Stimulated activated CD4-positive, alpha-beta T cell treated with anti-CD3 and anti-CD28 coated beads, Interleukin-12 subunit alpha, Interleukin-12 subunit beta, amount 100 ng/mL, for 24 hours (primary cell): ENCODE measurements around the gene PNLIPRP2.

Experiments
- DNase-seq, 2 experiments: peaks; one replicate each; pipeline ENCODE4 v3.0.0-alpha.2; 2020; ENCODE audit warnings: low read depth in 2 of 2

The PNLIPRP2 gene

GRCh38 chr10:116612107-116612769 lies 8.5 kb upstream of the PNLIPRP2 start:
- no peak for DNase-seq

DNA sequence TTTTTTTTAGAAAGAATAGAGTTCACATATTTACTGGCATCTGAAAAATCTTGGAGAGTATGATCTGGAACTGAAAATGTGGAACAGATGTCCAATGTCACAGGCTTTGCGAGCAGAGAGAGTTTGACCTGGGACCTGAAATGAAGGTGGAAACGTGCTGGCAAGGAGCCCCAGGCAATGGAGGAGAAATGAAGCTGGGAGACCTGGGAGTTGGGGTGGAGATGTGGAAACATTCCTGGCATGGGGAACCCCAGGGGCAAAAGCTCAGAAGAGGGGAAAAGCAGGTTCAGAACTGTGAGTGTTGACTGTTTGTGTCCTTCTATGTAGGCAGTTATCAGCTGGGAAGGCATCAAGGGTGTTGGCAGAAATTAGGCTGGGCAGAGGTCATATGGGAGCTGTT lies 7.3 kb upstream of the PNLIPRP2 start:
- no peak for DNase-seq

DNA sequence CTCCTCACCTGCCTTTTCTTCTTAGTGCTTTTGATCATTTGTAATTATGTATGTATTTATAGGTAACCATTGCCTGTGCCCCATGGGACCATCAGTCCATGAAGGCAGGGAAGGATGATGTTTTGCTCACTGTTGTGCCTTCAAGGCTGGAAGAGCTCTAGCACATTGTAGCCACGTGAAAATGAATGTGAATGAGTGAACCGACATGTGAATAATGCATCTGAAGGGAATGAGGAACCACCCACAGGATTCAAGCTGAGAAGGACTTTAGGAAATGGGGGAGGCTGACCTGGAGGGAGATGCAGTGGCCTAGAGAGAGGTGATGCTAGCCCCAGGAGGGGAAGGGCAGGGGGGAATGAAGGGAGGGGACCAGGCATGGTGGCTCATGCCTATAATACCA lies 6.0 kb upstream of the PNLIPRP2 start:
- DNase-seq = no peak

- DNase-seq = no peak
These were observed 5.5 kb upstream of the PNLIPRP2 start for GRCh38 chr10:116615199-116615776.

- DNase-seq = no peak
These were observed 723 bp downstream of the PNLIPRP2 start for GRCh38 chr10:116621476-116621875.

GRCh38 chr10:116621934-116622655 lies 1.3 kb downstream of the PNLIPRP2 start:
- DNase-seq = no peak

DNA sequence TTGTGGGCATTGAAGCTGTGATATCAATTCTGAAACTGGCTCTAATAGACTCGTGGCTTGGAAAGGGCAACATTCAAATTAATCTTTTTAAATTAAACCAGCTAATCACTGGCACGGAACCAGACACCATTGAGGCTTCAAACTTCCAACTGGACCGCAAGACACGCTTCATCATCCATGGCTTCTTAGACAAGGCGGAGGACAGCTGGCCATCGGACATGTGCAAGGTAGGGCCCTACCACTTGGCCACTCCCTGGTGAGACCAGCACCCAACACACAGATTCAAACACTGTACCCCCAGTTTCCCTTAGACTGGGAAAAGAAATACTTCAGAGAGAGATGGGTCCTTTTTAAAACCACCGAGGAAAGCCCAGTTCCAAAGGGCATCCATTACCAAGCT lies 5.1 kb downstream of the PNLIPRP2 start:
- no peak for DNase-seq

- DNase-seq = no peak
These were observed 6.1 kb downstream of the PNLIPRP2 start for GRCh38 chr10:116626815-116627214.

DNA sequence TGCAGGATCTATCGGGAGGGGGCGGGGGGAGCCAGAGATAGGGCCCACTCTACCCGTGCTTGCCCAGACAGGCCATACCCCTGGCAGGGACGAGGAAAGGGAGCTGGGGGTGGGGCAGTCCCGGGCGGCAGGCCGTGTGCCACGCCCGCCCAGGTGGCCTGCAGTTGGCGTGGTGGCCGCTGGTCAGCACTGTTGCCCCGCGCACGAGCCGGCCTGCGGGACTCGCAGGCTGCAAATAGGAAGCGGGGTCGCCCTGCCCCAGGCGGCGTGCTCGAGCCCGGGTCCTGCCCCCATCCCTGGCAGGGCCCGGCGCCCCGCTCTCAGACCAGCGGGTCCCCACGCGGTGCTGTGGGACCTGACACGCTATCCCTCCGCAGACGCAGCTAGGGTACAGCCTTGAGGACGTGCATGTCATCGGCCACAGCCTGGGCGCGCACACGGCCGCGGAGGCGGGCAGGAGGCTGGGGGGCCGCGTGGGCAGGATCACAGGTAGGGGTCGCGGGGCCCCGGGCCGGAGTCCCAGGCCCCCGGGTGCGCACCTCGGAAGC lies 6.7 kb downstream of the PNLIPRP2 start:
- no peak for DNase-seq

- DNase-seq = no peak
These were observed 8.6 kb downstream of the PNLIPRP2 start for GRCh38 chr10:116629340-116629739.

DNA sequence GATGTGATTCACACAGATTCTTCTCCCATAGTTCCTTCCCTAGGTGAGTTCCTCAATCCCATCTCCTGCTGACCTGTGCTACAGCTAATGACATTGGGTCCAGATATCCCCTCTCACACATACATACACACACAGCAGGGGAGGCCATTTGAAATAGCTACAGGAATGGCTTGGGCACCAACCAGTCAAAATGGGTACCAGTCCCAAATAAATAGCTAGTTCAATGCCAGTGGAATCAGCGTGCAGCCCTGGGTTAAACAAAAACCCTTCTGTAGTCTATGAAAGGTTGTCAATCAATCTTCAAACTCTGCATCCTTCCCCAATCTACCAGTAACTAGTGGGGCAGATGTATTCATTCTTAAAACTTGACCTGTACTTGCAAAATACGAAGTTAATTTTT lies 9.3 kb downstream of the PNLIPRP2 start:
- no peak for DNase-seq

DNA sequence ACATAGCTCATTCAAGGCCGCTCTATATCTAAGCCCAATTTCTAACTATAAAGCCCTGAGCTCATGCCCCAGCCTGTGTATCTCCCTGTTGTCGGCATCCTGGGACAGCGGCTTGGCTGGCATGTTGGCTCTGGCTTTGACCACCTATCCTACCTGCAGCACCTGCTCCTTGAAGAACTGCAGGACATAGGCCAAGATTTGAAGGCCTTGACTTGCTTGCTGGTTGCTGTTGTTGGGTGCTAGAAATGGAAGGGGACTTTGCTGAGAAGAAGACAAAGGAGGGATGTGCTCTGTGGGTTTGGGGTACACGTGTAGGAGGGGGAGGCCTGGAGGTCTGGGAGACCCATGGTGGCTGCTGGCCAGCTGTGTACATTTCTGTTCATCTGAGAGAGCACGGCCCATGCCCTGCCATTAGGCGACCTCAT lies 11.1 kb downstream of the PNLIPRP2 start:
- DNase-seq = no peak

DNA sequence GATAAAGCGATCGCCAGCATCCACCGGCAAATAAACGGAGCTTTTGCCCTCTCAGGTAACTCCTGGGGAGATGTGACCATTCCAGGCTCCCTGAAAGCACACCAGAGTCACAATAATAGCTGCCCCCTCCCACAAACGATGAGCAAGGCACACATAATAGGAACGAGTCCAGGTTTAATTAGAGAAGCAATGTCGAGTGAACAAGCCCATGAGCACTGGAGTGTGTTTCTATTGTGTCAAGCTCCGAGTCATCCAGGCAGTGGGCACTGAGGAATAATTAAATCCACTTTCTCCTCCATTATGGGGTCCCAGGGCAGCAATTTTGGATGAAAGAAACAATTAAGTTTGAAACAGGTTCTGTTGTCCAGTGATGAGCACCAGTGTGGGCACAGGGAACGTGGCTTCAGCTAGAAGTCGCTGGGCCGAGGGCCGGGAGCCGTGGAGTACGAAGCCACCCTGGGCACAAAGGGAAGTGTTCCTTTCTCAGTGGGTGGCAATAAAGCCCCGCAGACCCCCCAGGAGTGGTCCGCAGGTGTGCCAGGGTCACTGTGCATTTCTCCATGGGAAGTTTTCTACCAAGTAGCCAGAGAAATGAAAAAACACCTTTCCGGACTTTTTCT lies 12.0 kb downstream of the PNLIPRP2 start:
- DNase-seq = no peak

DNA sequence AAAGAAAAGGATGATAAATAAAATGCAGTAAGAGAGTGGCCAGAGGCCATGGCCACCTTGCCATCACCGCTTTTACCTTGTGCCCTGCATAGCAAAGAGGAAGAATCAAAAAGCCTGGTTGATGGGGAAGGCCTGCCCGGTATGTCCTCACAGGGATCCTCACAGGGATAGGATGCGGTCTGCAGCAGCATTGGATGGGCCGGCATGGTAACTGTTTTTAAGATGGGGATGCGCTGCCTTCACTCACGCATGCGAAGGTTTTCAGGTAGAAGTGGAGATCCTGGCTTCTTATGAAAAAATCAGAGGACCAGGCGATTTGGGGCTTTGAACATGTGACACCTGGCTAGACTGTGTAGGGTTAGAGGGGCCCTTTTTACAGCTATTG lies 12.5 kb downstream of the PNLIPRP2 start:
- no peak for DNase-seq

DNA sequence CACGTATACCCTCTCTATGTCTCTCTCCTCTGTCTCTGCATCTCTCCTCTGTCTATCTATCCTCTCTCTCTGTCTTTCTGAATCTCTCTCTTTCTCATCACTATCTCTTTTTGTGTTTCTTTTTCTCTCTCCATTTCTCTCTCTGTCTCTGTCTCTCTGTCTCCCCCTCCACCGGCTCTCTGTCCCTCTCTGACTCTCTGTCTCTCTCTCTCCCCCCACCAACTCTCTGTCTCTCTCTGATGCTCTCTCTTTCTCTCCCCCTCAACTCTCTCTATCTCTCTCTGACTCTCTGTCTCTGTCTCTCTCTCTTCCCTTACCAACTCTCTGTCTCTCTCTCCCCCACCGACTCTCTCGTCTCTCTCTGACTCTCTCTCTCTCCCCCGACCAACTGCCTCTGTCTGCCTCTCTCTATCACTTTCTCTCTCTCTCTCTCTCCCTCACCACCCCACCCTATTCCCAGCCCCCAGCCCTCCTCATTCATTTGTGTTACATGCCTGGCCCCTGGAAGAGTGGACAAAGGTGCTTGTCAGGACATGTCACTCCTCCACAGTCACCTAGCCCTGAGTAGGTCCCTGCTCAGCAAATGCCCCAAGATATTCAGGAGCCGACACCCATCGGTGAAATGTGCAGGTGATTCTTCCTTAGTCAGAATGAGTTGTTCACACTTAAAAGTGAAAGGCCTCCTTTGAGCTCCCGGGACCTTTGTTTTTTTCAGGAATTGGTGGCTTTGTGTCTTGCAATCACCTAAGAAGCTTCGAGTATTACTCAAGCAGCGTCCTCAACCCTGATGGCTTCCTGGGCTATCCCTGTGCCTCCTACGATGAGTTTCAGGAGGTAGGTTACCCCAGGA lies 13.6 kb downstream of the PNLIPRP2 start:
- DNase-seq = no peak

DNA sequence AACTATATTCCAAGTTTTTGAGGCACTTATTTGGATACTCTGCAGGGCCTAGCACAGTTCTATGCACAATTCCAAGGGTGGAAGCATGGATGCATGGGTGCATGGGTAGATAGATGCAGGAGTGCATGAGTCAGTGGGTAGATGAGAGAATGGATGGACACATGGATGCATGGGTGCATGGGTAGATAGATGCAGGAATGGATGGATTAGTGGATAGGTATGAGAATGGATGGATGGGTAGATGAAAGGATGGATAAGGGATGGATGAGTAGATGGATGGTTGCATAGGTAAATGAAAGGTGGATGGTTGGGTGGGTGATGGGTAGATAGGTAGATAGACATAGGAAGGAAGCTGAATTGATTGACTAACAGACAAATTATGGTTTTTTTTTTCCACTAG lies 15.6 kb downstream of the PNLIPRP2 start:
- DNase-seq = no peak

GRCh38 chr10:116636976-116637375 lies 16.2 kb downstream of the PNLIPRP2 start:
- DNase-seq = no peak

- DNase-seq = no peak
These were observed 17.1 kb downstream of the PNLIPRP2 start for GRCh38 chr10:116637830-116638229.

- DNase-seq = no peak
These were observed 25.7 kb downstream of the PNLIPRP2 start for GRCh38 chr10:116646502-116646901.

DNA sequence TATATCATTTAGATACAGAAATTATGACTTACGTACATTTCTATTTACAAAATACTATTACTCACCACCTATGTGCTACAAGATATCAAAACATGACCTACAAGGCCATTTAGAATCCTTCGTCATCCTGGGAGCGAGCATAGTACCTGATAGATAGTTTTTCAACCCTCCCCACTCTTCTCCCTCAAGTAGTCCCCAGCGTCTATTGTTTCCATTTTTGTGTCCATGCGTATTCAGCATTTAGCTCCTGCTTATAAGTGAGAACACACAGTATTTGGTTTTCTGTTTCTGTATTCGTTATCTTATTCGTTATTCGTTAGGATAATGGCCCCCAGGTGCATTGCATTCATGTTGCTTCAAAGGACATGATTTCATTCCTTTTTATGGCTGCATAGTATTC lies 28.1 kb downstream of the PNLIPRP2 start:
- DNase-seq = no peak

DNA sequence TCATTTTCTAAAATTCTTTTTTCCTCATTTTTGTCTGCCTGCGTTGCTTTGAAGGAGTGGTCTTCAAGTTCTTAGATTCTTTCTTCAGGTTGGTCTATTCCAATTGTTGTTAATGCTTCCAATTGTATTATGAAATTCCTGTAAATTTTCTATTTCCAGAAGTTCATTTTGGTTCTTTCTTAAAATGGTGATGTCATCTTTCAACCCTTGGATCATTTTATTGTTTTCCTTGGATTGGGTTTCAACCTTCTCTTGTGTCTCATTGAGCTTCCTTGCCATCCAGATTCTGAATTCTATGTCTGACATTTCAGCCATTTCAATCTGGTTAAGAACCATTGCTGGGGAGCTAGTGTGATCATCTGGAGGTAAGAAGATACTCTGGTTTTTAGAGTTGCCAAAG lies 33.1 kb downstream of the PNLIPRP2 start:
- no peak for DNase-seq

DNA sequence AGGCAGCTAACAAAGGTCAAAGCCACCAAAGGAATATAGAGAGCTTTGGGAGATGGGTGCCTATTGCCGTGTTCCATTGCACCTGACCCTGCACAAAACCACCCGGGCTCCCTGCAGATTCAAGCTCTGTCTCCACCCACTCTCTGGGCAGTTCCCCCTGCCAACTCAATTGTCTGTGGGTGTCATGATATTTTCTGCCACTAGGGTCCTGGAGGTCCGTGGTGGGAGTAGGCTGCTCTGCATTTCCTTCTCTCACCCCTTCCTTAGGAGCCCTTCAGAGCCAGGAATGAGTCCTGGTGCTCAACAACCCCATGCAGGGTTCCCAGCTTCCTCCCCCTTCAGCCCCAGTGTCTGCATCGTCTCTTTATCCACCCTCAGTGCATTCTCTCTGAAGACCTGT lies 34.1 kb downstream of the PNLIPRP2 start:
- no peak for DNase-seq
